ENCODE data around the gene TBC1D9B. TPM values are rescaled to one million over a fixed set of nuclear protein-coding genes. Genes with fewer than 3 reads are reported as not detected.

TBC1D9B gene
- total and polyA plus RNA-seq, 9 of the 15 experiments (the other 6 are each of a cell fraction or from before 2014, with no cell fraction given) = 2.9 to 59.1 (median 33.5) TPM

DNA sequence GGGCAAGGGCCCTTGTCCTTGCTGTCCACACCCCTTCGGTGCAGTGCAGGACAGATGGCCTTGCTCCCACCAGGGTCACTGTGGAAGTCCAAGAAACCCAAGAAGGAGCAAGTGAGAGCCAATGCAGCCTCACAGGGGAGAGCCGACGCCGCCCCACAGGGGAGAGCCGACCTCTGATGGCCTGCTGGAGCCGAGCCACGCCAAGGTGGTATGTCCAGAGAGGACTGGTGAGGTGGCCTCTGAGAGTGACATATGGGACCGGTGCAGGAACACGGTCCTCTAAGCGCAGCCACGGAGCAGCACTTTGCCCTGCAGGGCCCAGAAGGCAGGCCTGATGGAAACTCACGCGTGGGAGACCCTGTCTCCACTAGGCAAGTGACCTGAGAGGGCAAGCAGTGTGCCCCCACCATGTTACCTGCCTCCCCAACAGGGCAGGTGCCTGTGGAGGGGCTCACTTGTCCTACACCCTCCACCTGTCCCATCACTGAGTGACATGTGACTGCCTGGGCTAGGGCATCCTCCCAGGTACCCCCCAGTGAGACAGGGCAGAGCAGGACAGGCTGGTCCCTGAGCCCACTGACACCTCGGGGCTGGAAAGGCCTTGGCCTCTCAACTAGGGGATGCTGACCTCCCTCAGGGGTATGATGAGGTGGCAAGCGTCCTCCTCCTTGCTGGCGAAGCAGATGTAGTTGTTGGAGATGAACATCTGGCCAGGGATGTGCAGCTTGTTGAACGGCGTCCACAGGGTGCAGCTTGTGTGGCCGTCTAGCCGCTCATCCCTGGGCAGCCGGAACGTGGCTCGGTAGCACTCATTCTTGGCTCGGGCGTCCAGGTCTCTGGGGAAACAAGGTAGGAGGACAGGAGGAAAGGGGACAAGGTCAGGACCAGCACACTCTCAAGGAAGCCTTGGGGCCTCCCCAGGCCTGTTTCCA, 16.7 kb downstream of the TBC1D9B start:
- FAIRE-seq = no peak
- Histone ChIP-seq H3K27ac (ENCODE audit: extremely low read depth, low read depth, low read length) (no peak overlapping the region), H3K79me2 (ENCODE audit: control insufficient read depth, insufficient read depth, low read length) (no peaks in the 10 kb centered on the region), H3K4me1 (replicated peaks in 1 of 2; ENCODE audit: control insufficient read depth in 2 of 2, insufficient read depth in 2 of 2, low read length in 2 of 2) (no peaks in the 10 kb centered on the region), H2AFZ (ENCODE audit: low read depth, low read length) (no peak overlapping the region), H3K4me2 (ENCODE audit: insufficient read depth, low read length) (no peak overlapping the region), H3K9me3 (replicated peaks; ENCODE audit: control insufficient read depth, insufficient read depth, low read depth, low read length) (no peaks in the 10 kb centered on the region), H3K4me3 (no peak overlapping the region), H3K9me1 (ENCODE audit: control insufficient read depth, insufficient read depth, low read length) (peaks cover 3% of the 10 kb centered on the region), H3K36me3 (ENCODE audit: control insufficient read depth, insufficient read depth, low read length) (peaks cover 95% of the 10 kb centered on the region; the same call in 2 of the 3 replicates), H3K27me3 (ENCODE audit: control insufficient read depth in 2 of 2, insufficient read depth in 2 of 2, low read length in 2 of 2) (no peaks in the 10 kb centered on the region), H4K20me1 (replicated peaks; ENCODE audit: control insufficient read depth, insufficient read depth, low read length) (0 out of 2 replicates have a peak, but pooled peaks cover 5% of the 10 kb centered on the region), H3K9ac (ENCODE audit: insufficient read depth in 1 of 2, low read depth in 2 of 2, low read length in 2 of 2) (no peak overlapping the region)
- TF ChIP-seq ZC3H11A (IDR thresholded peaks at IDR 0.05; ENCODE audit: low read depth, low read length) = no peak
- no peak for TF ChIP-seq IRF2 (CRISPR knock-in tag; IDR thresholded peaks at IDR 0.05)
- TF ChIP-seq NEUROD1 (IDR thresholded peaks at IDR 0.05; ENCODE audit: borderline replicate concordance, low read depth, low read length, partially characterized antibody) = no peak
- peak; percentile 40; the same call in 1 of the 2 replicates for TF ChIP-seq POLR2G (IDR thresholded peaks at IDR 0.05; ENCODE audit: low read depth, low read length)
- TF ChIP-seq BMI1 (IDR thresholded peaks at IDR 0.05; ENCODE audit: low read length) = no peak
- TF ChIP-seq, protein P1, sequence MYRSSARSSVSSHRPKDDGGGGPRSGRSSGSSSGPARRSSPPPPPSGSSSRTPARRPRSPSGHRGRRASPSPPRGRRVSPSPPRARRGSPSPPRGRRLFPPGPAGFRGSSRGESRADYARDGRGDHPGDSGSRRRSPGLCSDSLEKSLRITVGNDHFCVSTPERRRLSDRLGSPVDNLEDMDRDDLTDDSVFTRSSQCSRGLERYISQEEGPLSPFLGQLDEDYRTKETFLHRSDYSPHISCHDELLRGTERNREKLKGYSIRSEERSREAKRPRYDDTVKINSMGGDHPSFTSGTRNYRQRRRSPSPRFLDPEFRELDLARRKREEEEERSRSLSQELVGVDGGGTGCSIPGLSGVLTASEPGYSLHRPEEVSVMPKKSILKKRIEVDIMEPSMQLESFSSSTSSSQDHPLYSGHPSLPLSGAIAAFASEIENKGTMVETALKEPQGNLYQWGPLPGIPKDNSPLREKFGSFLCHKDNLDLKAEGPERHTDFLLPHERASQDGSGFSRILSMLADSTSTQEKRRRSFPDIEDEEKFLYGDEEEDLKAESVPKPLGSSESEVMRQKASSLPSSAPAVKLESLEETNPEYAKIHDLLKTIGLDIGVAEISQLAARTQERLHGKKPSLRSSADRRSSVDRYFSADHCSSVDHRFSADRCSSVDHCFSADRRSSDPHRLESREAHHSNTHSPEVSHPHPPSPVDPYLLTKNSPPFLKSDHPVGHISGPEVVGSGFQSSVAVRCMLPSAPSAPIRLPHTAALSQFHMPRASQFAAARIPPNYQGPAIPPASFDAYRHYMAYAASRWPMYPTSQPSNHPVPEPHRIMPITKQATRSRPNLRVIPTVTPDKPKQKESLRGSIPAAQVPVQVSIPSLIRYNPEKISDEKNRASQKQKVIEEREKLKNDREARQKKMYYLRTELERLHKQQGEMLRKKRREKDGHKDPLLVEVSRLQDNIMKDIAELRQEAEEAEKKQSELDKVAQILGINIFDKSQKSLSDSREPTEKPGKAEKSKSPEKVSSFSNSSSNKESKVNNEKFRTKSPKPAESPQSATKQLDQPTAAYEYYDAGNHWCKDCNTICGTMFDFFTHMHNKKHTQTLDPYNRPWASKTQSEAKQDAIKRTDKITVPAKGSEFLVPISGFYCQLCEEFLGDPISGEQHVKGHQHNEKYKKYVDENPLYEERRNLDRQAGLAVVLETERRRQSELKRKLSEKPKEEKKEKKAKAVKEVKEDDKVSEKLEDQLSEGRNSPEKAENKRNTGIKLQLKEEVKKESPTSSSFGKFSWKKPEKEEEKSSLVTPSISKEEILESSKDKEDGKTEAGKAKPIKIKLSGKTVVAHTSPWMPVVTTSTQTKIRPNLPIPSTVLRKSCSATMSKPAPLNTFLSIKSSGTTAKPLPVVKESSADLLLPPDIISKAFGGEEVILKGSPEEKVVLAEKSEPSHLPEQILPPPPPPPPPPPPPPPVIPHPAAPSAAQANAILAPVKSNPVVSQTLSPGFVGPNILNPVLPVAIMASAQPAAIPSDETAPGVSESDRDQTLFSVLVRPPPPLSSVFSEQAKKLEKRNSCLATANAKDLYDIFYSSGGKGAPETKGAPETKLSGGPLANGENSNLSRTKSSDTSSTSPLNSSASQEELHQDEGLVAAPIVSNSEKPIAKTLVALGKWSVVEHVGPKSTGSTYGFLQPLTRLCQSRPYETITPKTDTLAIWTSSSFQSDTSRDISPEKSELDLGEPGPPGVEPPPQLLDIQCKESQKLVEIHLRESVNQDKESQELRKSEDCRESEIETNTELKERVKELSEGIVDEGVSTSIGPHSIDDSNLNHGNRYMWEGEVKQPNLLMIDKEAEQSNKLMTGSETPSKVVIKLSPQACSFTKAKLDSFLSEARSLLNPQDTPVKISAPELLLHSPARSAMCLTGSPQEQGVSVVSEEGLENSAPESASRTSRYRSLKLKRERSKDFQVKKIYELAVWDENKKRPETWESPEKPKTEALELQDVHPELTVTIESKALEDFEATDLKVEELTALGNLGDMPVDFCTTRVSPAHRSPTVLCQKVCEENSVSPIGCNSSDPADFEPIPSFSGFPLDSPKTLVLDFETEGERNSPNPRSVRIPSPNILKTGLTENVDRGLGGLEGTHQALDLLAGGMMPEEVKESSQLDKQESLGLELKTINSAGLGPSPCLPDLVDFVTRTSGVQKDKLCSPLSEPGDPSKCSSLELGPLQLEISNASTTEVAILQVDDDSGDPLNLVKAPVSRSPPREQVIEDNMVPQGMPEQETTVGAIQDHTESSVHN (IDR thresholded peaks at IDR 0.05; ENCODE audit: borderline replicate concordance in 1 of 2, low read depth in 1 of 2) = no peak
- no peak for TF ChIP-seq NR2C2 (CRISPR knock-in tag; IDR thresholded peaks at IDR 0.05)
- no peak for TF ChIP-seq NR2C2 (tag; IDR thresholded peaks at IDR 0.05)
- no peak for TF ChIP-seq RBM15 (IDR thresholded peaks at IDR 0.05; ENCODE audit: insufficient read depth, low read length)
- in situ Hi-C loops (cut with MboI) (no loop called here), intact Hi-C loops (cut with micrococcal nuclease) (no loop called here)
- no TSS peak for BruUV-seq (replicated peaks)
- POLR2A ChIA-PET = interaction anchor here (1.0 kb wide), 1 partner anchor 270 kb away, joined by 3 read pairs; no protein-coding TSS in a partner anchor
- 93% methylated on average over 20 of the region's 25 CpGs for WGBS (ENCODE audit: insufficient coverage, low coverage, missing lambda C conversion rate)
- no peak for ATAC-seq
- DNase-seq (ENCODE audit: extremely low read depth in 1 of 4, low spot score in 3 of 4) = no peak
- CTCF ChIA-PET (ENCODE audit: low intra/inter-chr PET ratio) = no interaction called here

Data from K562 (cell line).